Neural cell (in vitro differentiated cells): ENCODE data around the gene NRXN2. TPM values are rescaled to one million over a fixed set of nuclear protein-coding genes. Genes with fewer than 3 reads are reported as not detected.

Experiments
- H2AFZ ChIP-seq: fragments of 200-600, 300-800 bp; sonication (generic), shearing (Covaris generic); 2 replicates; pipeline ENCODE4 v1.6.0; 2014; ENCODE audit warnings: low read depth, mild to moderate bottlenecking, antibody characterized with exemption, low read length, moderate library complexity
- H3F3A ChIP-seq: fragments of 200-600 bp; shearing (Covaris generic); 2 replicates; pipeline ENCODE4 v1.6.1; 2016; ENCODE audit warnings: mild to moderate bottlenecking, moderate library complexity, mixed read lengths, antibody characterized with exemption, low read length; ENCODE audit not compliant: insufficient read depth, poor library complexity, severe bottlenecking
- H3K27ac ChIP-seq: fragments of 200-600, 300-800 bp; sonication (generic), shearing (Covaris generic); 2 replicates; pipeline ENCODE4 v1.5.1; 2014; ENCODE audit warnings: mild to moderate bottlenecking, low read length, moderate library complexity
- H3K27me3 ChIP-seq: fragments of 300-800, 200-600 bp; sonication (generic), shearing (Covaris generic); 2 replicates; pipeline ENCODE4 v1.6.0; 2014; ENCODE audit warnings: mild to moderate bottlenecking, low read depth, low read length, moderate library complexity; ENCODE audit not compliant: insufficient read depth
- H3K36me3 ChIP-seq: fragments of 300-800, 200-600 bp; sonication (generic), shearing (Covaris generic); 2 replicates; pipeline ENCODE4 v1.5.1; 2014; ENCODE audit warnings: mild to moderate bottlenecking, antibody characterized with exemption, low read length, moderate library complexity; ENCODE audit not compliant: insufficient read depth
- H3K4me2 ChIP-seq: fragments of 300-800, 200-600 bp; sonication (generic), shearing (Covaris generic); 2 replicates; pipeline ENCODE4 v1.6.0; 2014; ENCODE audit warnings: mild to moderate bottlenecking, low read length
- H3K4me3 ChIP-seq: fragments of 300-800, 200-600 bp; sonication (generic), shearing (Covaris generic); 2 replicates; pipeline ENCODE4 v1.5.1; 2014; ENCODE audit warnings: mild to moderate bottlenecking, low read length, moderate library complexity
- H3K79me2 ChIP-seq: fragments of 200-600 bp; shearing (Covaris generic); replicated peaks from 2 replicates; pipeline ENCODE4 v1.6.0; 2014; ENCODE audit warnings: mild to moderate bottlenecking, low read length, moderate library complexity; ENCODE audit not compliant: insufficient read depth
- H3K9ac ChIP-seq: fragments of 300-800, 200-600 bp; sonication (generic), shearing (Covaris generic); 2 replicates; pipeline ENCODE4 v1.6.1; 2016; ENCODE audit warnings: mild to moderate bottlenecking, low read length, mixed read lengths
- H3K9me2 ChIP-seq: fragments of 200-600 bp; shearing (Covaris generic); 2 replicates; pipeline ENCODE4 v1.6.1; 2016; ENCODE audit warnings: mild to moderate bottlenecking, low read length, mixed read lengths; ENCODE audit not compliant: insufficient read depth
- H3K9me3 ChIP-seq: fragments of 200-600, 300-800 bp; sonication (generic), shearing (Covaris generic); 2 replicates; pipeline ENCODE4 v1.6.1; 2016; ENCODE audit warnings: mild to moderate bottlenecking, mixed run types, low read length, moderate library complexity, mixed read lengths
- H4K20me1 ChIP-seq: fragments of 200-600 bp; shearing (Covaris generic); 2 replicates; pipeline ENCODE4 v1.6.1; 2016; ENCODE audit warnings: mild to moderate bottlenecking, mixed run types; ENCODE audit not compliant: insufficient read depth
- EP300 ChIP-seq: fragments of 450-650 bp; conservative IDR thresholded peaks from 2 replicates; pipeline ENCODE4 v1.6.1; 2014; ENCODE audit warnings: antibody characterized with exemption, mild to moderate bottlenecking, moderate library complexity; ENCODE audit not compliant: poor library complexity, severe bottlenecking
- EZH2 ChIP-seq: fragments of 200-600, 300-800 bp; shearing (Covaris generic), sonication (generic); IDR thresholded peaks from 2 replicates; pipeline ENCODE4 v1.6.1; 2014; ENCODE audit warnings: antibody characterized with exemption, low read length, borderline replicate concordance, mild to moderate bottlenecking; ENCODE audit not compliant: insufficient read depth, poor library complexity, severe bottlenecking
- MXI1 ChIP-seq: fragments of 450-650 bp; conservative IDR thresholded peaks from 2 replicates; pipeline ENCODE4 v1.6.1; 2014; ENCODE audit warnings: antibody characterized with exemption, mild to moderate bottlenecking; ENCODE audit not compliant: poor library complexity, severe bottlenecking
- POLR2AphosphoS5 ChIP-seq: IDR thresholded peaks from 2 replicates; pipeline ENCODE4 v1.6.1; 2012
- RAD21 ChIP-seq: fragments of 450-650 bp; conservative IDR thresholded peaks from 2 replicates; pipeline ENCODE4 v1.6.1; 2014; ENCODE audit warnings: antibody characterized with exemption, mild to moderate bottlenecking, moderate library complexity
- SMC3 ChIP-seq: fragments of 450-650 bp; conservative IDR thresholded peaks from 2 replicates; pipeline ENCODE4 v1.6.1; 2014; ENCODE audit warnings: antibody characterized with exemption, mild to moderate bottlenecking, moderate library complexity; ENCODE audit not compliant: poor library complexity
- TAF1 ChIP-seq: IDR thresholded peaks from 2 replicates; pipeline ENCODE4 v1.6.1; 2012; ENCODE audit warnings: low read depth
- polyA plus RNA-seq: library from polyadenylated mRNA; depleted of rRNA; stranded (reverse); fragments of >200 nt; gene quantifications from 2 replicates; pipeline ENCODE4 v1.2.3, GENCODE V29; 2014
- TF ChIP-seq, protein P1 (sequence below): IDR thresholded peaks from 2 replicates; pipeline ENCODE4 v1.6.1; 2012; ENCODE audit warnings: borderline replicate concordance
- TF ChIP-seq, protein P2 (sequence below): fragments of 450-650 bp; IDR thresholded peaks from 2 replicates; pipeline ENCODE4 v1.5.1; 2014; ENCODE audit warnings: antibody characterized with exemption, mild to moderate bottlenecking, moderate library complexity; ENCODE audit not compliant: poor library complexity, severe bottlenecking

NRXN2 gene
- polyA plus RNA-seq, 1 donor from 2014 or later: 68.0 TPM

DNA sequence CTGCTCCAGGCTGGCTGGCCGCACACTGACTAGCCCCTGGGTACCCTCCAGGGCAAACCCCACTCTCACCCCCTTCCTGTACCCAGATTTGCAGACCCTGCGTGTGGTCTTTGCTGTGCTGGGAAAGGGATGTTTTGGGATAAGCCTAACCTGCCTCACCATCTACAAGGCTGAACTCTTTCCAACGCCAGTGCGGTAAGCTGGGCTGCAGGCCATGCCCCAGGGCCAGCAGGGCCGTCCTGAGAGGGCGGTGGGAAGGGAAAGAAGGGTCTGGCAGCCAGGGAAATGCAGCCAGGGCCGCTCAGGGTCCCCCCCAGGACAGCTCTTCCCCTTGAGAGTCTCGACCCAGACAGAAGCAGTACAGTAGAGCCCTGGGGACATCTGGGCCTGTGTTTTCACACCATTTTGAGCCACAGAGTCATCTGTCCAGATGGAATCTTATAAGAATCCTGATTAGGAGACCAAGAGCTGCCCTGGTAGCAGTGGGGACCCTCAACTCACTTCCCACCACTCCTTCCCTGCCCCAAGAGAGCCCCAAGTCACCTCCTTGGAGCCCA is 154.3 kb downstream of the NRXN2 start:
- no peaks in the 10 kb centered on the region for H3K36me3 ChIP-seq
- H3K27ac ChIP-seq: no peak overlapping the region
- H3K9me3 ChIP-seq: no peaks in the 10 kb centered on the region
- H3K9me2 ChIP-seq: no peaks in the 10 kb centered on the region
- TF ChIP-seq, protein P1, sequence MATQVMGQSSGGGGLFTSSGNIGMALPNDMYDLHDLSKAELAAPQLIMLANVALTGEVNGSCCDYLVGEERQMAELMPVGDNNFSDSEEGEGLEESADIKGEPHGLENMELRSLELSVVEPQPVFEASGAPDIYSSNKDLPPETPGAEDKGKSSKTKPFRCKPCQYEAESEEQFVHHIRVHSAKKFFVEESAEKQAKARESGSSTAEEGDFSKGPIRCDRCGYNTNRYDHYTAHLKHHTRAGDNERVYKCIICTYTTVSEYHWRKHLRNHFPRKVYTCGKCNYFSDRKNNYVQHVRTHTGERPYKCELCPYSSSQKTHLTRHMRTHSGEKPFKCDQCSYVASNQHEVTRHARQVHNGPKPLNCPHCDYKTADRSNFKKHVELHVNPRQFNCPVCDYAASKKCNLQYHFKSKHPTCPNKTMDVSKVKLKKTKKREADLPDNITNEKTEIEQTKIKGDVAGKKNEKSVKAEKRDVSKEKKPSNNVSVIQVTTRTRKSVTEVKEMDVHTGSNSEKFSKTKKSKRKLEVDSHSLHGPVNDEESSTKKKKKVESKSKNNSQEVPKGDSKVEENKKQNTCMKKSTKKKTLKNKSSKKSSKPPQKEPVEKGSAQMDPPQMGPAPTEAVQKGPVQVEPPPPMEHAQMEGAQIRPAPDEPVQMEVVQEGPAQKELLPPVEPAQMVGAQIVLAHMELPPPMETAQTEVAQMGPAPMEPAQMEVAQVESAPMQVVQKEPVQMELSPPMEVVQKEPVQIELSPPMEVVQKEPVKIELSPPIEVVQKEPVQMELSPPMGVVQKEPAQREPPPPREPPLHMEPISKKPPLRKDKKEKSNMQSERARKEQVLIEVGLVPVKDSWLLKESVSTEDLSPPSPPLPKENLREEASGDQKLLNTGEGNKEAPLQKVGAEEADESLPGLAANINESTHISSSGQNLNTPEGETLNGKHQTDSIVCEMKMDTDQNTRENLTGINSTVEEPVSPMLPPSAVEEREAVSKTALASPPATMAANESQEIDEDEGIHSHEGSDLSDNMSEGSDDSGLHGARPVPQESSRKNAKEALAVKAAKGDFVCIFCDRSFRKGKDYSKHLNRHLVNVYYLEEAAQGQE: no peak
- TF ChIP-seq EP300 (no peak), TAF1 (no peak), RAD21 (no peak), POLR2AphosphoS5 (no peak), MXI1 (no peak), EZH2 (no peak), SMC3 (no peak)
- TF ChIP-seq, protein P2, sequence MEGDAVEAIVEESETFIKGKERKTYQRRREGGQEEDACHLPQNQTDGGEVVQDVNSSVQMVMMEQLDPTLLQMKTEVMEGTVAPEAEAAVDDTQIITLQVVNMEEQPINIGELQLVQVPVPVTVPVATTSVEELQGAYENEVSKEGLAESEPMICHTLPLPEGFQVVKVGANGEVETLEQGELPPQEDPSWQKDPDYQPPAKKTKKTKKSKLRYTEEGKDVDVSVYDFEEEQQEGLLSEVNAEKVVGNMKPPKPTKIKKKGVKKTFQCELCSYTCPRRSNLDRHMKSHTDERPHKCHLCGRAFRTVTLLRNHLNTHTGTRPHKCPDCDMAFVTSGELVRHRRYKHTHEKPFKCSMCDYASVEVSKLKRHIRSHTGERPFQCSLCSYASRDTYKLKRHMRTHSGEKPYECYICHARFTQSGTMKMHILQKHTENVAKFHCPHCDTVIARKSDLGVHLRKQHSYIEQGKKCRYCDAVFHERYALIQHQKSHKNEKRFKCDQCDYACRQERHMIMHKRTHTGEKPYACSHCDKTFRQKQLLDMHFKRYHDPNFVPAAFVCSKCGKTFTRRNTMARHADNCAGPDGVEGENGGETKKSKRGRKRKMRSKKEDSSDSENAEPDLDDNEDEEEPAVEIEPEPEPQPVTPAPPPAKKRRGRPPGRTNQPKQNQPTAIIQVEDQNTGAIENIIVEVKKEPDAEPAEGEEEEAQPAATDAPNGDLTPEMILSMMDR: no peak
- no peak overlapping the region for H3K9ac ChIP-seq
- H2AFZ ChIP-seq: no peak overlapping the region
- no peaks in the 10 kb centered on the region for H3K79me2 ChIP-seq
- no peak overlapping the region for H3K4me3 ChIP-seq
- H4K20me1 ChIP-seq: no peaks in the 10 kb centered on the region
- H3K4me2 ChIP-seq: no peak overlapping the region
- H3K27me3 ChIP-seq: no peaks in the 10 kb centered on the region
- no peaks in the 10 kb centered on the region for H3F3A ChIP-seq

DNA sequence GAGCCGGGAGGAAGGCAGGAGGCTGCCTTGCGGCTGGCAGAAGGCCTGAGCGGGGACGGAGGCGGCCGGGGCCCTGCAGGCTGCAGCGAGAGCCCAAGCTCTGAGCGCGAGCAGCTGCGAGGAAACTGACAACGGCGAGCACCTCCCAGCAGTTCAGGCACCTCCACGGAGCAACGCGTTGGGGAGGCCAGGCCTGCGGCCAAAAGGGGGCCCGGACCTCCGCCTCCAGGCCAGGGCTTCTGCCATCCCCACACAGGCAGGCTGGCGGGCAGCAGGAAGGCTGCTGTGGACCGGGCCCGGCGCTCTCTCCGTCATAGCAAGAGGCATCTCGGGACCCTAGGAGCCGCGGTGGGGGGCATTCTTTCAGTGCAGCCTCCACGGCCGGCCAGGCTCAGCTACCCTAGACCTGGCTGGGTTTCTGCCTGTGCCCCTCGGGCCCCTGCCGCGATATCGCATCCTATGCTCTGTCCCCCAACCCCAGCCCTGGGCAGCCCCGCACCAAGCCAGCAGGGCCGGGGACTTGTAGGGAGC is 154.9 kb downstream of the NRXN2 start:
- Histone ChIP-seq H3K4me2 (no peak overlapping the region), H3K27me3 (no peaks in the 10 kb centered on the region), H3K9me2 (no peaks in the 10 kb centered on the region), H2AFZ (no peak overlapping the region), H3K9ac (no peak overlapping the region), H3K36me3 (no peaks in the 10 kb centered on the region), H3K79me2 (no peaks in the 10 kb centered on the region), H3K4me3 (no peak overlapping the region), H3K27ac (no peak overlapping the region), H3F3A (no peaks in the 10 kb centered on the region), H3K9me3 (no peaks in the 10 kb centered on the region), H4K20me1 (no peaks in the 10 kb centered on the region)
- TF ChIP-seq MXI1: no peak
- no peak for TF ChIP-seq EZH2
- TF ChIP-seq EP300: no peak
- TF ChIP-seq POLR2AphosphoS5: no peak
- no peak for TF ChIP-seq RAD21
- TF ChIP-seq SMC3: no peak
- TF ChIP-seq, protein P2: no peak
- no peak for TF ChIP-seq TAF1
- TF ChIP-seq, protein P1: no peak
